HG02759 (cell line): ENCODE measurements around the gene THOC2.
A peak's percentile ranks its signal among the peaks of the same experiment; 100 is the strongest.
"Not testable (repeated sequence)": the region's sequence is repeated elsewhere in the genome, so short reads cannot be mapped to it uniquely, and the experiment has no call there.

Source experiments
- ATAC-seq: cut with Tn5 transposase; IDR thresholded peaks from one replicate; pipeline ENCODE4 v1.9.1; 2021; ENCODE audit warnings: mild to moderate bottlenecking, moderate library complexity; ENCODE audit not compliant: unreplicated experiment

Gene THOC2

GRCh38 chrX:123675154-123675553, 57.7 kb downstream of the THOC2 start:
- no peak for ATAC-seq

GRCh38 chrX:123673813-123674212, 59.0 kb downstream of the THOC2 start:
- ATAC-seq, result no peak

- no peak for ATAC-seq
Measured at GRCh38 chrX:123665197-123665596, 67.7 kb downstream of the THOC2 start.

DNA sequence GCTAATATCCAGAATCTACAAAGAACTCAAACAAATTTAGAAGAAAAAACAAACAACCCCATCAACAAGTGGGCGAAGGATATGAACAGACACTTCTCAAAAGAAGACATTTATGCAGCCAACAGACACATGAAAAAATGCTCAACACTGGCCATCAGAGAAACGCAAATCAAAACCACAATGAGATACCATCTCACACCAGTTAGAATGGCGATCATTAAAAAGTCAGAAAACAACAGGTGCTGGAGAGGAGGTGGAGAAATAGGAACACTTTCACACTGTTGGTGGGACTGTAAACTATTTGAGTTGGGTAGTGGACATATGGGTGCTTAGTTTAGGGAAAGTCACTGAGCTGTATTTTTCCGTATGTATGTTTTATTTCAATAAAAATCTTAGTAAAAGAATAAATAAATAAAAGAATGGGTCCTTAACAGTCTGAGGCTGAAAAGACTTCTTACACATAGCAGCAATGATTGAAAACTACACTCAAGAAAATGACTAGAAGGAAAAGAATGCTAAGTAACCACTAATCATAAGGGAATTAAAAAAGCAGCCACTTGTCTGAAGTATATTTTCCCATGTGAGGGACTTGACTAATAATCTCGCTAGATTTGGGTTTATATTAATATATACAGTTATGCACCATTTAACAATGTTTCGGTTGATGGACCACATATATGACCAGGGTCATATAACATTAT, 68.2 kb downstream of the THOC2 start:
- not testable (repeated sequence) for ATAC-seq

- ATAC-seq, result not testable (repeated sequence)
Measured at GRCh38 chrX:123663720-123664119, 69.1 kb downstream of the THOC2 start.

DNA sequence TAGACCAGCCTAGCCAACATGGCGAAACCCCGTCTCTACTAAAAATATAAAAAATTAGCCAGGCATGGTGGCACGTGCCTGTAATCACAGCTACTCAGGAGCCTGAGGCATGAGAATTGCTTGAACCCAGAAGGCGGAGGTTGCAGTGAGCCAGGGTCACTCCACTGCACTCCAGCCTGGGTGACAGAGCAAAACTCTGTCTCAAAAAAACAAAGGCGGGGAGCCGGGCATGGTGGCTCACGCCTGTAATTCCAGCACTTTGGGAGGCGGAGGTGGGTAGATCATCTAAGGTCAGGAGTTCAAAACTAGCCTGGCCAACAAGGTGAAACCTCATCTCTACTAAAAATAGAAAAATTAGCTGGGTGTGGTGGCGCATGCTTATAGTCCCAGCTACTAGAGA, 76.3 kb downstream of the THOC2 start:
- ATAC-seq, result not testable (repeated sequence)

DNA sequence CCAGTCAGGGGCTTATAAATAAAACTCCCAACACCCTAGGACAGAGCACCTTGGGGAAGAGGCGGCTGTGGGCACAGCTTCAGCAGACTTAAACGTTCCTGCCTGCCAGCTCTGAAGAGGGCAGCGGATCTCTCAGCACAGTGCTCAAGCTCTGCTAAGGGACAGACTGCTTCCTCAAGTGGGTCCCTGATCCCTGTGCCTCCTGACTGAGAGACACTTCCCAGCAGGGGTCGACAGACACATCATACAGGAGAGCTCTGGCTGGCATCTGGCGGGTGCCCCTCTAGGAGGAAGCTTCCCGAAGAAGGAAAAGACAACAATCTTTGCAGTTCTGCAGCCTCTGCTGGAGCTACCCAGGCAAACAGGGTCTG, 84.1 kb downstream of the THOC2 start:
- not testable (repeated sequence) for ATAC-seq

DNA sequence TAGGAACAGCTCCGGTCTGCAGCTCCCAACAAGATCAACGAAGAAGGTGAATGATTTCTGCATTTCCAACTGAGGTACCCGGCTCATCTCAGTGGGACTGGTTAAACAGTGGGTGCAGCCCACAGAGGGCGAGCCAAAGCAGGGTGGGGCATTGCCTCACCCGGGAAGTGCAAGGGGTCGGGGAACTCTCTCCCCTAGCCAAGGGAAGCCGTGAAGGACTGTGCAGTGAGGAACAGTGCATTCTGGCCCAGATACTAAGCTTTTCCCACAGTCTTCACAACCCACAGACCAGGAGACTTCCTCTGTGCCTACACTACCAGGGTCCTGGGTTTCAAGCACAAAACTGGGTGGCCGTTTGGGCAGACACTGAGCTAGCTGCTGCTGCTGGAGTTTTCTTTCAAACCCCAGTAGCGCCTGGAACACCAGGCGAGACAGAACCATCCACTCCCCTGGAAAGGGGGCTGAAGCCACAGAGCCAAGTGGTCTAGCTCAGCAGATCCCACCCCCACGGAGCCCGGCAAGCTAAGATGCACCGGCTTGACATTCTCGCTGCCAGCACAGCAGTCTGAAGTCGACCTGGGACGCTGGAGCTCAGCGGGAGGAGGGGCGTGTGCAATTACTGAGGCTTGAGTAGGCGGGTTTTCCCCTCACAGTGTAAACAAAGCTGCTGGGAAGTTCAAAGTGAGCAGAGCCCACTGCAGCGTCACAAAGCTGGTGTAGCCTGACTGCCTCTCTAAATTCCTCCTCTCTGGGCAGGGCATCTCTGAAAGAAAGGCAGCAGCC, 84.6 kb downstream of the THOC2 start:
- no peak for ATAC-seq

DNA sequence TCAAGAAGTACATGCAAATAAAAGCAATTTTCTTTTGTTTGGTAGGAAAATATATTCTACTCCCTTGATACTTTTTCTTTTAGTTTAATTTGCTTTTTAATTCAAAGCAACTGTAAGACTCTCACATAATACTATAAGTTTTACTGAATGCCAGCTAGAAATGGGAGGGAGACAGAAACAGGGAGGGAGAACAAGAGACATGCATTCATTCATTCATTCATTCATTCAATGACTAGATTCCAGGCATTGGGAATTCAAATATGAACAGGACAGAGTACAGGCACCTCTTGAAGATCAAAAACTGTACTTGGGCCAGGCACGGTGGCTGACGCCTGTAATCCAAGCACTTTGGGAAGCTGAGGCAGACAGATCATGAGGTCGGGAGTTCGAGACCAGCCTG, 85.6 kb downstream of the THOC2 start:
- ATAC-seq, result no peak

DNA sequence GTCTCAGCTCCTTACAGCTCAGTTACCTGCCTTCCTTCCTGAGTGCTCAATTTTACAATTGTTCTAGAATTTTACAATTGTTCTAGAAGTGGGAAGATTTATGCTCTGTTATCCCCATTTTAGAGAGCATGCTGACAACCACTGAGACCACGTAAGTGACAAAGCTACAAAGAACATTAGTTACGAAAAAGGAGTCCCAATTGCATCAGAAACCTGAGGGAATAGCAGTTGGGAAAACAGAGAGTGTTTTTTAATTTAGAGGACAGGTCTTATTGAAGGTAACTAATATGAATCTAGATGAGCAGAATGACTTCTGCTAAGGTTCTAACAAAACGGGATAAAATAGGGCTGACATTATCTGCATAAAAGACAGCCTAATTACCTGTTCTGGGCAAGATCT, 103.3 kb downstream of the THOC2 start:
- ATAC-seq, result no peak

DNA sequence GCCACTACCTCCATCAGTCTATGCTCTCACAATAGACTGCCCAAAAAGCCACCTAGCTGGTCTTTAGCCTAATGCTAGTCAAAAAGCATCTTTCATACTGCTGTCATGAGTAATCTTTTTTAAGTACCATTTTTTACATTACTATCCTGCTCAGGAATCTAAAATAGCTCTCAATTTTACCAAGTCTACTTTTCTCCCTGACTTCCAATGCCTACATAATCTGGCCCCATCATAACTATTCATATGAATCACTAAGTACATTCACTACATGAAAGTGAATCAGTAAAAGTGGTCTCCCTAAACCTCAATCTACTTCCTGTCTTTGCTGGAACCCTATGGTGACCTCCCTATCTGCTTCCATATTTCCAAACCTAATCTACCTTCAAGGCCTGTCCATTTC, 105.9 kb downstream of the THOC2 start:
- ATAC-seq, result peak; percentile 50

- ATAC-seq, result no peak
Measured at GRCh38 chrX:123625952-123626351, 106.9 kb downstream of the THOC2 start.

GRCh38 chrX:123625477-123625876, 107.4 kb downstream of the THOC2 start:
- no peak for ATAC-seq

DNA sequence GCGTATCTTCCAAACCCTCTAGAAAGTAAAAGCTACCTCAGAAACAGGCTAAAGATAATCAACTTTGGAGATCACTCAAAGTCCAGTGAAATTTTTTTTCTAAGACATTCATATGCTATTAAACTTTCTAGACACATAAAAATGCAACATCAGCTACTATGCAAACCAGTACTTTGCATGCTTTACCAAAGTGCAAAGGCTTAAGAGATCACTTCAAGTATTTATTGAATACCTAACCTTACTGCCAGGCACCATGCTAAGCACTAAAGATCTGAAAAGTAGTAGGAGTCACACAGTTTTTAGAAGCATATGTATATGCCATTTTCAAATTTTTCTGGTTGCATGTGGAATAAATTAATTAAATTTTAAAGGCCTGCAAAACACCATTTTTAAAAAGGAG, 115.8 kb downstream of the THOC2 start:
- ATAC-seq, result no peak

GRCh38 chrX:123610915-123611314, 121.9 kb downstream of the THOC2 start:
- no peak for ATAC-seq

DNA sequence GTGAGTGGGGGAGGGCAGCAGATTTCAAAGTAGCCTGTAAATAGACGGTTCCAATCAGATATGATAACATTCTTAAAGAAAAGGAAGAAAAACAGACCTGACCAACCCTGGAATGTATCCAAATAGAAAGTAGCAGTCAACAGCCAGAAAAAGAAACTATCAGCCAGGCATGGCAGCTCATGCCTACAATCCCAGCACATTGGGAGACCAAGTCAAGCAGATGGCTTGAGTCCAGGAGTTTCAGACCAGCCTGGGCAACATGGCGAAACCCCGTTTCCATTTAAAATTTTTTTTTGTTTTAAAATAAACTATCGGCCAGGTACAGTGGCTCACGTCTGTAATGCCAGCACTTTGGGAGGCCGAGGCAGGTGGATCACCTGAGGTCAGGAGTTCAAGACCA, 125.0 kb downstream of the THOC2 start:
- ATAC-seq, result no peak

- ATAC-seq, result no peak
Measured at GRCh38 chrX:123607270-123607669, 125.6 kb downstream of the THOC2 start.

GRCh38 chrX:123603491-123603890, 129.4 kb downstream of the THOC2 start:
- ATAC-seq, result no peak

DNA sequence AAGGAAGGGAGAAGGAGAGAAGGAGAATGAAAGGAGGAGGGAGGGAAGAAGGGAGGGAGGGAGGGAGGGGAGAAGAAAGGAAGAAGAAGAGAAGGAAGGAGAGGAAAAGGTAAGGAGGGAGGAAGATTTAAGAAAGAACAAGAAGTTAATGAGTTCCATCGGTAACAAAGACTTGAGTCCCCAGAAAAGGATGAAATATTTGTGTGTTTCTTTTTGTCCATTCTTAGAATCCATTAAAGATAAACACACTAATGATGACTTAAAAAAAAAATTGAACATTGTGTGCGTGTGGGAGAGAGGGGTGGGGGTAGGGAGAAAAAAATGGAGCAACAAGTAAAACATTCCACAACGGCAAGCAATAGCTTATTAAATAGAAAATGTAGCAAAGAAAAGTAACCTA, 131.4 kb downstream of the THOC2 start:
- no peak for ATAC-seq

DNA sequence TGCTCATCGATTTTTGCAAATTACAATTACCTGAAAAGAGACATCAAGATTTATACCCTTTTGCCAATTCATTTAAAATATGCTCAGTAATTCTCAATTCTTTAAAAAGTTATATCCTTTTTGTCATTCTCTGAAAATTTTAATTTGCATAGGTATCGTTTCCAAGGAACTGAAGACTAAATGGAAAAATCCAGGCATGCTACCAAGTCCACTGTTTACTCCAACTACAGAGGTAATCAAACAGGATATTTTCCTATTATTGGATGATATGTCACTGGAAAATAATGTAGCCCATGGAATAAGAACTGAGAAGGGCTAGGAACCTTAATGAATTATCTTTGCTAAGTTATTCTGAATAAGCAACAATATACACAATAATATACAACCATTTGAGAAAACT, 132.7 kb downstream of the THOC2 start:
- ATAC-seq, result no peak

- ATAC-seq, result no peak
Measured at GRCh38 chrX:123590842-123591486, 141.9 kb downstream of the THOC2 start.

DNA sequence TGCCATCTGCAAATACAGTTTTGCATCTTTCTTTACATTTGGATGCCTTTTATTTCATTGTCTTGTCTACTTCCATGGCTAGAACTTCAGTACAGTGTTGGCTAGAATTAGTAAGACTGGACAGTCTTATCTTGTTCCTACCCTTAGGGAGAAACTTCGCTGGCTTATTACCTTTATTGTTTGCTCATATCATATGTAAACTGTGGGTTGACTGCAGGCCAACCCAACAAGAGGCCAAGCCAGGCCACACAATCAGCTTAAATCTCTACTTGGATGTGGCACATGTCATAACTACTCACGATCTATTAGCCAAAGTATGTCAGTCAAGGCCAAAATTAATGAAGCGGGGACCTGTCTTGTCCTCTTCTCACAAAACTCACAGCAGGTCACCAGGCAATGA, 144.1 kb downstream of the THOC2 start:
- ATAC-seq, result no peak
